Medulla oblongata (tissue), 1 donor: ENCODE data around the gene H1-8.
A peak's percentile ranks its signal among the peaks of the same experiment; 100 is the strongest.
"Not testable (repeated sequence)": the region's sequence is repeated elsewhere in the genome, so short reads cannot be mapped to it uniquely, and the experiment has no call there.

Experiments used
- DNase-seq: peaks from one replicate; pipeline ENCODE4 v3.0.0-alpha.2; 2015; ENCODE audit errors: extremely low spot score

Gene H1-8

DNA sequence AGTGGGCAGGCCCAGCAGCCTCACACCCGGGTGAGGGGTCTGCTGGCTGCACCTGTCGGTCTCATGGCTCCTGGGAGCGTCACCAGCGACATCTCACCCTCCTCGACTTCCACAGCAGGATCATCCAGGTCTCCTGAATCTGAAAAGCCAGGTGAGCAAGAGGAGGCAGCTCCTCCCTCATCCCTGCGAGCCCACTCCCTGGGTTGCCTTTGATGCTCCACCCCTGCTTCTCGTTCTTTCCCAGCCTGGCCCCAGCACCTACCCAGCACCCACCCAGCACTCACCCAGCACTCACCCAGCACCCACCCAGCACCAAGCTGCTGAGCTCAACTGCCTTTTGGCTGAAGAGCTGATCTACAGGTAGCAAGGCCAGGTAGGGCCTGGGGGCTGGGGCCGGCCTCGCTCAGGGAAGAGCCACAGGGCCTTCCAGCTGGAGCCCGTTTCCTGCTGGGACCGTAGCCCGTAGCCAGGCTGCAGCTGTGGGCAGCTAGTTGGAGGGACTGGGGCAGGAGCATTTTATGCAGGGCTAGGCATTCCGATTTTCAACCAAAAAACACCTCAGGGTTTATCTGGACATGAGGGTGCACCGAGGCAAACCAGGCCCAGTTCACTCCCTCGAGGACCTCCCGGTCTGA, at the start of gene H1-8:
Gene H1-8 (plus strand): TSS at position 20 of the 635 bp plus-strand sequence. CDS start 44 bp downstream, at position 64.
- no peak for DNase-seq

GRCh38 chr3:129493206-129493605, 49.8 kb upstream of the H1-8 start:
- no peak for DNase-seq

GRCh38 chr3:129494499-129494898, 48.5 kb upstream of the H1-8 start:
- not testable (repeated sequence) for DNase-seq

DNA sequence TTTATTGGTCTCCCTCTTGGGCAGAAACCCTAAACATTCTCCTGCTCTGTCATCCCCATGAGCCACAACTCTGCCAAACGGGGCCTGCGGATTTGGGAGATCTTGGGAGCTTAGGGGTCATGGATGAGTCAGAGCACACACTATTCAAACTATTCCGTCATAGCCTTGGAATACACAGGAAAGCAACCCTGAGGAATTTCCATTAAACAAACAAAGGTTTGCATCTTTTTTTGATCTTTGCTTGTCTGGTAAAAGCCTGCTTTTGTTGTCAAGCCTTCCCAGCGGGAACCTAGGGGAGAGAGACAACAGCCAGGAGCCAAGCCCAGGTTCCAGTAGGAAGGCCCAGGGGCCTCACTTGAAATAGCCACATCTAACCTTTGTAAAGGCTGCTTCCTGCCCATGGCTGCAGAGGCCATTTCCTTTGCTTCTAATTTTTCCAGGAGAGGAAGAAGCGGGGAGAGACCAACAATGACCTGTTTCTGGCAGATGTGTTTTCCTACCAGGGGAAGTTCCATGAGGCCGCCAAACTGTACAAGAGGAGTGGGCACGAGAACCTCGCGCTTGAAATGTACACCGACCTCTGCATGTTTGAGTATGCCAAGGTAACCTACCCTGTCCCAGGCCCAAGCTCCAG, 47.9 kb upstream of the H1-8 start:
- not testable (repeated sequence) for DNase-seq

DNA sequence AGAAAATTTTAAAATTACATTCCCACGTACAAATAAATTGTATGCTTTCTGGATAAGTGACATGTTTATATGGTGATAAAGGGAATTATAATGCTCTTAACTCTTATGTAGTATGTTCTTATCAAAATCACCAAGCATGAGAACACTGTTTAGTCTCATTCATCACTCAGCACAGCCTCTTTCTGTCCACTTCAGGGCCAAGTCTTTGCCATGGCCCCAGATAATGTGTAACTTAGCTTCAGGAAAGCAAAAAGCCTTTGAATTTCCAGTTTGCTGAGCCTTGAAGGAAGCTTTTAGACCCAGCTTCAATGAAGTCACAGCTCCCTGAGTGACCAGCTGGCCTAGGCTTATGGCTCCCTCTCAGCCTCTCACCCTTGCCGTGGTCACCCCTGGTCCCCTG, 45.1 kb upstream of the H1-8 start:
- not testable (repeated sequence) for DNase-seq

GRCh38 chr3:129498603-129499488, 44.1 kb upstream of the H1-8 start:
- DNase-seq, result not testable (repeated sequence)

DNA sequence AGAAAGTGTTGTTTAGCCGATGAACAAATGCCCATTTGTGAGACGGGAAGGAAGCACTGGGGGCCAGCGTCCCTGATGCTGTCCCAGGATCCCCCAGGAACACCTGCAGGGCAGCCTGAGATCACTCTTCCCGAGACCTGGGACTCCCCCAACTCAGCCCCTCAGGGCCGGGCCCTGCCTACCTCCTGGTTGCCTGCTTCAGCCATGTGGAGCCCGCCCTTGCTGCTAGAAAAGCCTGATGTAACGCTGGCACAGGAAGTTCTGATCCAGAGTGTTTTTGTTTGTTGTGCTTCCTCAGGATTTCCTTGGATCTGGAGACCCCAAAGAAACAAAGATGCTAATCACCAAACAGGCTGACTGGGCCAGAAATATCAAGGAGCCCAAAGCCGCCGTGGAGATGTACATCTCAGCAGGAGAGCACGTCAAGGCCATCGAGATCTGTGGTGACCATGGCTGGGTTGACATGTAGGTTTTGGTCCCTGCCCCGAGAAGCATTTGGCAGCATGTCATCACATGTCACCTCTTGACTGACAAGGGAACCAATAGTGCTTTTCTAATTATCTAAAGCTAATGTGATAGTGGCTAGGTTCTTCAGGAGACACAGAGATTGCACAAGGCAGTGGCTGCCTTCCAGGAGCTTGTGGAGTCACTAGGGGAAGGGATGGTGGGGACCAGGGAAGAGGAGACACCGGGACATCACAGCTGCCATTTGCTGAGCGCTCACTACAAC, 43.2 kb upstream of the H1-8 start:
- DNase-seq, result not testable (repeated sequence)

- DNase-seq, result no peak
Measured at GRCh38 chr3:129500334-129500658, 42.7 kb upstream of the H1-8 start.

DNA sequence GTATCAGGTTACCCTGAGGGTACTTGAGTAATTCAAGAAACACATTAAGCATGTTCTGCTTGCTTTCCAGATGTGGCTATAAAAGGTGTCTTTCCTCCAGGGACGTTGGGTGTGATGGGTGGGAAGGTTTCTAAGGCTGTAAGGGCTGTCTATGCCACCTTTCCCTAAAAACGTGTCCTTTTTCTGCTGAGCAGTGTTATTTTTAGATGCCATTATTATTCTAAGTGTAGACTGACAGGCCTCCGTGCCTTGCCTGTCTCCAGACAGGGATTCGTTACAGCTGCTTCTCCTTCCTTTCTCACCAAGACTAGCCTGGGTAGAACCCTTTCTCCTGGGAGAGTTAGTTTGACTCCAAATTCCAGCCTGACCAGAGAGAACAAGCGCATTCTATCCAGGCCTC, 41.3 kb upstream of the H1-8 start:
- DNase-seq, result no peak

GRCh38 chr3:129502641-129503408, 40.1 kb upstream of the H1-8 start:
- no peak for DNase-seq

GRCh38 chr3:129503471-129504291, 39.3 kb upstream of the H1-8 start:
- DNase-seq, result no peak

- DNase-seq, result no peak
Measured at GRCh38 chr3:129504471-129505100, 38.4 kb upstream of the H1-8 start.

GRCh38 chr3:129505341-129505740, 37.6 kb upstream of the H1-8 start:
- DNase-seq, result no peak

- no peak for DNase-seq
Measured at GRCh38 chr3:129506231-129506742, 36.7 kb upstream of the H1-8 start.

GRCh38 chr3:129507181-129507831, 35.7 kb upstream of the H1-8 start:
- peak; percentile 68 for DNase-seq

DNA sequence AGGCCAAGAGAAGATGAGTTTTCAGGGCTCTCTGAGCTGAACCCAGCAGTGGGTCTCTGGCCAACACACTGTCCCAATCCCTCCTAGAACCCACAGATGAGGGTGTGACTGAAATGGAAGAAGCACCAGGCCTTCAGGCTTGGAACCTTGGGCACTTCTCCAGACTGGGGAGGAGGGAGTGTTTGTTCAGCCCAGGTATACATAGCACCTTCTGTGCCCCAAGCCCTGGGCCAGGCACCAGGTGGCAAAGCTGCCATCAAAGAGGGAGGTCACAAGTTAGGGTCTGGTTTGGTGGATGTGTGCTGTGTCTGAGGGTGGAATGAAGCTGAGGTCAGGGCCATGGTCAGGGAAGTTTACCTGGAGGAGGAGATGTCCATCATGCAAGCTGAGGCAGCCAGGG, 30.4 kb upstream of the H1-8 start:
- DNase-seq, result no peak

DNA sequence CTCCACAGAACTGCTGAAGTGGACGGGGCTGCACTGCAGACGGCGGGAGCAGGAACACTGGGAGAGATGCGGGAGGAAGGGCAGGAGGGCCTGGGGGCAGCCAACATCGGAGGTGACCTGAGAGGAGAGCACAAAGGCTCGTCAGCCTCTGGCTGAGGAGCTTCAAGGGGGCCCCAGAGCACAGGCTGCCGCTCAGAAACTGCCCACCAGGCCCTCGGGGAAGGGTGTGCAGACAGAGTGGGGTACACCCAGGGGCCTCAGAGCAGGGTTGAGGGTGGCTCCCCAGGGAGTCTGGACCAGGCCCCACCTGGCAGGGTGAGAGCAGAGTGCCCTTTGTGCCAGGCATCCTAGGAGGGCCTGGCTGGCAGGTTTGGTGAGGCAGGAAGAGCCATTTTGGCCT, 29.3 kb upstream of the H1-8 start:
- DNase-seq, result no peak

- no peak for DNase-seq
Measured at GRCh38 chr3:129514110-129514509, 28.9 kb upstream of the H1-8 start.

GRCh38 chr3:129514563-129514962, 28.4 kb upstream of the H1-8 start:
- DNase-seq, result no peak
